ENCODE measurements around the gene ADAD1.
A peak's percentile ranks its signal among the peaks of the same experiment; 100 is the strongest.

ADAD1 gene

GRCh38 chr4:122456231-122457116 is 77.7 kb downstream of the ADAD1 start, which contains the start of gene IL2:
IL2 (minus strand) TSS chr4:122456725; CDS start chr4:122456440, 285 bp downstream.
- DNase-seq (ENCODE audit: low read depth), result no peak

GRCh38 chr4:122458625-122459024 is 79.8 kb downstream of the ADAD1 start:
- peak; percentile 19 for DNase-seq (ENCODE audit: low read depth)

GRCh38 chr4:122469457-122469856 is 90.6 kb downstream of the ADAD1 start:
- no peak for DNase-seq (ENCODE audit: low read depth)

- no peak for DNase-seq (ENCODE audit: low read depth)
These were observed 96.4 kb downstream of the ADAD1 start for GRCh38 chr4:122475233-122475632.

GRCh38 chr4:122476126-122476525 is 97.3 kb downstream of the ADAD1 start:
- DNase-seq (ENCODE audit: low read depth), result no peak

GRCh38 chr4:122476745-122477144 is 97.9 kb downstream of the ADAD1 start:
- DNase-seq (ENCODE audit: low read depth), result no peak
